ENCODE measurements around the gene SLC9A9.

- TF ChIP-seq POLR2A (IDR thresholded peaks at IDR 0.05) (no peak), CTCF (IDR thresholded peaks at IDR 0.05) (no peak)
Observed at GRCh38 chr3:143831994-143832393, 16.3 kb downstream of the SLC9A9 start.

Measured in right lobe of liver (tissue), 4 donors.